Measurements from ENCODE around the gene ERVMER34-1.

ERVMER34-1 gene

DNA sequence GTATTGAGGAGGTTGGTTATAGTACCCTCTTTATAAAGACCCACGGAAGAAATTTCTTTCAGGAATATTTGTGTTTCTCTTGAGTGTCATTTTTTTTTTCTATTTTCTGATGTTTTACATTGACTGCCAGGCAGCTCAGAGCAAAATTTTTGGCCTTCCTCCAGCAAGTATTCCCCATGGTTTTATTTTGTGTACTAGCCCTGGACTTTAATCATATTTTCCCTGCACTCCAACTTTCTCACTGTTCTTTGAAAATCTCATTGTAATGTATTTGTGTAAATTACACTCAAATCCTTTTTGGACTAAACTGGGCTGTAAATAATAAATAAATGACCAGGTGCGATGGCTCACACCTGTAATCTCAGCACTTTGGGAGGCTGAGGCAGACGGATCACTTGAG, 46.6 kb downstream of the ERVMER34-1 start:
- H3K36me3 ChIP-seq (ENCODE audit: insufficient read depth, low read length) = no peaks in the 10 kb centered on the region
- no peak overlapping the region for H3K9ac ChIP-seq (ENCODE audit: low read depth, low read length)
- H3K27ac ChIP-seq (ENCODE audit: low read depth, low read length) = no peak overlapping the region
- peaks cover 13% of the 10 kb centered on the region; the same call in 1 of the 2 replicates for H3K4me1 ChIP-seq (ENCODE audit: insufficient read depth, low read length)
- no peak overlapping the region for H3K4me3 ChIP-seq (ENCODE audit: low read length)
- H3K9me3 ChIP-seq (ENCODE audit: insufficient read depth, low read depth, low read length) = no peaks in the 10 kb centered on the region
- WGBS = 99% methylated on average over 3 of the region's 3 CpGs
- no peaks in the 10 kb centered on the region for H3K27me3 ChIP-seq (ENCODE audit: insufficient read depth, low read length)

DNA sequence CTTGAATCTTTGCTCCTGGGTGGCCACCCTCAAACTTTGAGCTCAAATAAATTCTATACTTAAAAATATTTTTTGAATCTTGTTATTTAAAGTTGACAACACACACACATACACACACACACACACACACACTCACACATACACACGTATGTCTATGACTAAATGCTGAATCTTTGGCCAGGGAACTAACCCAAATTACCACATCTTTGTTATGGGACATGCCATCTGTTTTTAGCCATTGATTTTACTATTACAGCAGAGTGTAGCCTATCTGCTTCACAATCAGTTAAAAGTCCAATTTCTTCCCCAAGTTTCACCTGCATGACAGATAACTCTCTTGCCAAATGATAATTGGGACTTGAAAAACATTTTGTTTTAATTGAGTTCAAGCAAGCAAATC, 47.1 kb downstream of the ERVMER34-1 start:
- Histone ChIP-seq H3K4me3 (ENCODE audit: low read length) (no peak overlapping the region), H3K27ac (ENCODE audit: low read depth, low read length) (no peak overlapping the region), H3K9ac (ENCODE audit: low read depth, low read length) (no peak overlapping the region), H3K4me1 (ENCODE audit: insufficient read depth, low read length) (peaks cover 12% of the 10 kb centered on the region; the same call in 1 of the 2 replicates), H3K9me3 (ENCODE audit: insufficient read depth, low read depth, low read length) (no peaks in the 10 kb centered on the region), H3K27me3 (ENCODE audit: insufficient read depth, low read length) (no peaks in the 10 kb centered on the region), H3K36me3 (ENCODE audit: insufficient read depth, low read length) (no peaks in the 10 kb centered on the region)
- 90% methylated on average over 1 of the region's 1 CpG for WGBS

DNA sequence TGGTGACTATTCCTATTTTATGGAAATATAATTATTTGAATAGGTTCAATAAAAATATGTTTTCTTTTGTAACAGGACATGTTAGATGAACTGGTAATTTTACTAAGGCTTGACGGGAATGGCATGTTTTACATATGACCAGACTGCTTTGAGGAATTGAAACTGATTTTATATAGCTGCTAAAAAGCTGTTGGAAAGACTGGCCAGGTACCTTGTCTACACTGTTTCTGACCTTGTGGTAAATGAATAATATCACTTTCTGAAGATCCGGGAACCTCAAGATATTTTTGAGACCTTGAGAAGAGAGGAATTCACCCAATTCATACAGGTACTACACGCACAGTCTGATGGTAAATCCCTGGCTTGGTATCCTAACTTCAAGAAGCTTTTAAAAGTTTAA, 50.0 kb downstream of the ERVMER34-1 start:
- no peaks in the 10 kb centered on the region for H3K9me3 ChIP-seq (ENCODE audit: insufficient read depth, low read depth, low read length)
- H3K4me3 ChIP-seq (ENCODE audit: low read length) = no peak overlapping the region
- WGBS = 93% methylated on average over 3 of the region's 3 CpGs

DNA sequence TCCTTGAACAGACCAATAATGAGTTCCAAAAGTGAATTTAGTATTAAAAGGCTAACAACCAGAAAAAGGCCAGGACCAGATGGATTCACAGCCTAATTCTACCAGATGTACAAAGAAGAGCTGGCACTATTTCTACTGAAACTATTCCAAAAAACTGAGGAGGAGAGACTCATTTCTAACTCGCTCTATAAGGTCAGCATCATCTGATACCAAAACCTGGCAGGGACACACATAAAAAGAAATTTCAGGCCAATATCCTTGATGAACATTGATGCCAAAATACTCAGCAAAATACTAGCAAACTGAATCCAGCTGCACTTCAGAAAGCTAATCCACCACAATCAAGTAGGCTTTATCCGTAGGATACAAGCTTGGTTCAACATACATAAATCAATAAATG, 56.3 kb downstream of the ERVMER34-1 start:
- Histone ChIP-seq H3K27me3 (ENCODE audit: insufficient read depth, low read length) (no peaks in the 10 kb centered on the region), H3K9me3 (ENCODE audit: insufficient read depth, low read depth, low read length) (peaks cover 9% of the 10 kb centered on the region; the same call in 1 of the 2 replicates), H3K4me1 (ENCODE audit: insufficient read depth, low read length) (peaks cover 6% of the 10 kb centered on the region; the same call in 1 of the 2 replicates), H3K36me3 (ENCODE audit: insufficient read depth, low read length) (no peaks in the 10 kb centered on the region), H3K27ac (ENCODE audit: low read depth, low read length) (no peak overlapping the region), H3K9ac (ENCODE audit: low read depth, low read length) (no peak overlapping the region), H3K4me3 (ENCODE audit: low read length) (no peak overlapping the region)
- WGBS = 86% methylated on average over 2 of the region's 2 CpGs

More for the DNA sequence above, 50.0 kb downstream of the ERVMER34-1 start:
- Histone ChIP-seq H3K4me1 (ENCODE audit: insufficient read depth, low read length) (0 out of 2 replicates have a peak, but pooled peaks cover 8% of the 10 kb centered on the region), H3K27me3 (ENCODE audit: insufficient read depth, low read length) (no peaks in the 10 kb centered on the region), H3K27ac (ENCODE audit: low read depth, low read length) (no peak overlapping the region), H3K9ac (ENCODE audit: low read depth, low read length) (no peak overlapping the region), H3K36me3 (ENCODE audit: insufficient read depth, low read length) (no peaks in the 10 kb centered on the region)

DNA sequence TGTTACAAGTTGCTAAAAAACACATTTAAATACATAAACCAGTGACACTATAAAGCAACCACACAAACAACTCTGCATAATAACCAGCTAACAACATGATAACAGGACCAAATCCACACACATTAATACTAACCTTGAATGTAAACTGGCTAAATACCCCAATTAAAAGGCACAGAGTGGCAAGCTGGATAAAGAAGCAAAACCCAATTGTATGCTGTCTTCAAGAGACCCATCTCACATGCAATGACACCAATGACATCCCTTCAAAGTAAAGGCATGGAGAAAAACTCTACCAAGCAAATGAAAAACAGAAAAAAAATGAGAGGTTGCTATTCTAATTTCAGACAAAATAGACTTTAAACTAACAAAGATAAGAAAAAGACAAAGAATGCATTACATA, 57.7 kb downstream of the ERVMER34-1 start:
- Histone ChIP-seq H3K27ac (ENCODE audit: low read depth, low read length) (no peak overlapping the region), H3K4me3 (ENCODE audit: low read length) (no peak overlapping the region), H3K9me3 (ENCODE audit: insufficient read depth, low read depth, low read length) (peaks cover 9% of the 10 kb centered on the region; the same call in 1 of the 2 replicates), H3K36me3 (ENCODE audit: insufficient read depth, low read length) (no peaks in the 10 kb centered on the region), H3K4me1 (ENCODE audit: insufficient read depth, low read length) (peaks cover 13% of the 10 kb centered on the region; the same call in 1 of the 2 replicates), H3K9ac (ENCODE audit: low read depth, low read length) (no peak overlapping the region), H3K27me3 (ENCODE audit: insufficient read depth, low read length) (no peaks in the 10 kb centered on the region)

Data from HUES64 (cell line).